Upper lobe of left lung (tissue), 6 donors: ENCODE results near the gene MANF. TPM values are rescaled to one million over a fixed set of nuclear protein-coding genes. Genes with fewer than 3 reads are reported as not detected.

Source experiments
- ATAC-seq, 2 donors: fragments of 200-7000 bp; cut with Tn5 transposase; one replicate each; pipeline ENCODE4 v1.9.1; 2022; ENCODE audit warnings: mild to moderate bottlenecking in 2 of 2, moderate library complexity in 2 of 2; ENCODE audit not compliant: low FRiP score in 2 of 2
- DNase-seq, 2 donors: peaks; one replicate each; pipeline ENCODE4 v3.0.0-alpha.2; 2019 to 2020
- H3K27ac ChIP-seq, 4 donors: fragments of 200-600 bp; sonication (generic); one replicate each; pipeline ENCODE4 v1.5.1; 2016 to 2019
- H3K27me3 ChIP-seq, 4 donors: fragments of 200-600 bp; sonication (generic); one replicate each; pipeline ENCODE4 v1.5.1; 2017 to 2019
- H3K36me3 ChIP-seq, 4 donors: fragments of 200-600 bp; sonication (generic); one replicate each; pipeline ENCODE4 v1.5.1; 2016 to 2019
- H3K4me1 ChIP-seq, 4 donors: fragments of 200-600 bp; sonication (generic); one replicate each; pipeline ENCODE4 v1.5.1; 2018 to 2019
- H3K4me3 ChIP-seq, 4 donors: fragments of 200-600 bp; sonication (generic); one replicate each; pipeline ENCODE4 v1.5.1; 2017 to 2019; ENCODE audit warnings: mild to moderate bottlenecking in 2 of 4, moderate library complexity in 1 of 4
- H3K9me3 ChIP-seq, 4 donors: fragments of 200-600 bp; sonication (generic); one replicate each; pipeline ENCODE4 v1.5.1; 2018 to 2019
- EP300 ChIP-seq, 4 donors: sonication (generic); formaldehyde crosslinking; IDR thresholded peaks; one replicate each; pipeline ENCODE4 v1.5.1; 2017; ENCODE audit warnings: antibody characterized with exemption in 4 of 4, control low read depth in 2 of 4
- POLR2A ChIP-seq, 4 donors: fragments of 450-650 bp; IDR thresholded peaks; one replicate each; pipeline ENCODE4 v1.5.1; 2016 to 2017; ENCODE audit warnings: antibody characterized with exemption in 4 of 4, mild to moderate bottlenecking in 2 of 4
- POLR2AphosphoS5 ChIP-seq, 2 donors: sonication (generic); formaldehyde crosslinking; IDR thresholded peaks; one replicate each; pipeline ENCODE4 v1.5.1; 2017; ENCODE audit warnings: antibody characterized with exemption in 2 of 2
- WGBS, 2 donors: methylation state at CpG; one replicate each; pipeline ENCODE4 v1.1.5; 2017 to 2018; 5-methylcytosine and 5-hydroxymethylcytosine counted together
- total RNA-seq, 6 donors: library from RNA; depleted of rRNA in 4 of 6; stranded (reverse); fragments of >200 nt in 4 of 6; gene quantifications; one replicate each; pipeline versions ENCODE4 v1.1.0 to v1.2.1, GENCODE V29; 2016 to 2021
- TF ChIP-seq, protein P1 (sequence below), 6 experiments: fragments of 450-650 bp in 4 of 6; fragments of 200-600 bp in 2 of 6; sonication (generic) in 2 of 6; IDR thresholded peaks; one replicate each; pipeline ENCODE4 v1.5.1; 2016 to 2019; ENCODE audit warnings: antibody characterized with exemption in 6 of 6
- donor health status: DM: no; HTN: no; CAD: no; lungs with moderate emphysema.
- donor health status: DM: no; HTN: yes; CAD: no; lungs with severe emphysema.

MANF gene
- total RNA-seq, 6 donors from 2014 or later = 19.0 to 102 (median 54.5) TPM

GRCh38 chr3:51388286-51389029 lies 3.4 kb downstream of the MANF start:
- Histone ChIP-seq H3K9me3 (no peaks in the 10 kb centered on the region), H3K36me3 (peaks cover 0 to 47% (median 15%) of the 10 kb centered on the region in 4 donors), H3K27ac (no peak overlapping the region), H3K4me1 (peaks cover 63 to 82% (median 68%) of the 10 kb centered on the region in 4 donors), H3K27me3 (no peaks in the 10 kb centered on the region), H3K4me3 (no peak overlapping the region)
- ATAC-seq (no peak), DNase-seq (peak in 1 of 2 donors; percentile 46)
- 67 to 73% methylated on average over 5 to 6 of the region's 6 CpGs for WGBS, 2 donors
- TF ChIP-seq POLR2A (IDR thresholded peaks at IDR 0.05) = no peak
- TF ChIP-seq POLR2AphosphoS5 (IDR thresholded peaks at IDR 0.05) = no peak
- TF ChIP-seq EP300 (IDR thresholded peaks at IDR 0.05) = no peak
- TF ChIP-seq, protein P1, sequence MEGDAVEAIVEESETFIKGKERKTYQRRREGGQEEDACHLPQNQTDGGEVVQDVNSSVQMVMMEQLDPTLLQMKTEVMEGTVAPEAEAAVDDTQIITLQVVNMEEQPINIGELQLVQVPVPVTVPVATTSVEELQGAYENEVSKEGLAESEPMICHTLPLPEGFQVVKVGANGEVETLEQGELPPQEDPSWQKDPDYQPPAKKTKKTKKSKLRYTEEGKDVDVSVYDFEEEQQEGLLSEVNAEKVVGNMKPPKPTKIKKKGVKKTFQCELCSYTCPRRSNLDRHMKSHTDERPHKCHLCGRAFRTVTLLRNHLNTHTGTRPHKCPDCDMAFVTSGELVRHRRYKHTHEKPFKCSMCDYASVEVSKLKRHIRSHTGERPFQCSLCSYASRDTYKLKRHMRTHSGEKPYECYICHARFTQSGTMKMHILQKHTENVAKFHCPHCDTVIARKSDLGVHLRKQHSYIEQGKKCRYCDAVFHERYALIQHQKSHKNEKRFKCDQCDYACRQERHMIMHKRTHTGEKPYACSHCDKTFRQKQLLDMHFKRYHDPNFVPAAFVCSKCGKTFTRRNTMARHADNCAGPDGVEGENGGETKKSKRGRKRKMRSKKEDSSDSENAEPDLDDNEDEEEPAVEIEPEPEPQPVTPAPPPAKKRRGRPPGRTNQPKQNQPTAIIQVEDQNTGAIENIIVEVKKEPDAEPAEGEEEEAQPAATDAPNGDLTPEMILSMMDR (IDR thresholded peaks at IDR 0.05) = no peak

GRCh38 chr3:51389423-51390183 lies 4.5 kb downstream of the MANF start:
- TF ChIP-seq, protein P1 (IDR thresholded peaks at IDR 0.05) = peak in 5 of 6 experiments; percentile 54 to 78 (median 63)
- TF ChIP-seq EP300 (IDR thresholded peaks at IDR 0.05) = no peak
- Histone ChIP-seq H3K27ac (peak overlapping the region in 1 of 4 donors; percentile 94), H3K4me3 (no peak overlapping the region), H3K9me3 (no peaks in the 10 kb centered on the region), H3K4me1 (peaks cover 62 to 82% (median 70%) of the 10 kb centered on the region in 4 donors), H3K36me3 (peaks cover 4 to 58% (median 26%) of the 10 kb centered on the region in 4 donors), H3K27me3 (no peaks in the 10 kb centered on the region)
- 61 to 70% methylated on average over 5 to 6 of the region's 6 CpGs for WGBS, 2 donors
- peak; percentile 52 to 62 for DNase-seq
- ATAC-seq = no peak

GRCh38 chr3:51390246-51391074 lies 5.4 kb downstream of the MANF start:
- Histone ChIP-seq H3K4me3 (peak overlapping the region in 3 of 4 donors; percentile 81 to 91 (median 83)), H3K9me3 (no peaks in the 10 kb centered on the region), H3K36me3 (peaks cover 6 to 67% (median 35%) of the 10 kb centered on the region in 4 donors), H3K4me1 (peaks cover 62 to 89% (median 75%) of the 10 kb centered on the region in 4 donors), H3K27me3 (no peaks in the 10 kb centered on the region), H3K27ac (peak overlapping the region; percentile 54 to 95 (median 90))
- DNase-seq (no peak), ATAC-seq (peak in 1 of 2 donors; percentile 0)
- WGBS, 2 donors = 40 to 87% methylated on average over 3 to 29 of the region's 29 CpGs
- no peak for TF ChIP-seq POLR2A (IDR thresholded peaks at IDR 0.05)
- TF ChIP-seq POLR2AphosphoS5 (IDR thresholded peaks at IDR 0.05) = no peak

- peak within 1 kb of the TSS; percentile 64 to 91 (median 82) for H3K4me3 ChIP-seq
- 0% methylated on average over 14 of the region's 83 CpGs; no CpG with 5 or more reads in 1 of the 2 donors for WGBS, 2 donors
- peaks cover 6 to 73% (median 41%) of the 10 kb centered on the region in 4 donors for H3K36me3 ChIP-seq
- ATAC-seq = peak; percentile 97
- peak within 1 kb of the TSS; percentile 87 to 95 (median 92) for H3K27ac ChIP-seq
- DNase-seq = peak; percentile 98 to 100
- TF ChIP-seq POLR2A (IDR thresholded peaks at IDR 0.05) = peak in 2 of 4 donors; percentile 84 to 90
- TF ChIP-seq POLR2AphosphoS5 (IDR thresholded peaks at IDR 0.05) = peak; percentile 71 to 89
- no peak for TF ChIP-seq EP300 (IDR thresholded peaks at IDR 0.05)
- TF ChIP-seq, protein P1 (IDR thresholded peaks at IDR 0.05) = peak; percentile 84 to 98 (median 97)
- no peaks in the 10 kb centered on the region for H3K9me3 ChIP-seq
- H3K4me1 ChIP-seq = peaks cover 60 to 89% (median 70%) of the 10 kb centered on the region in 4 donors
- no peaks in the 10 kb centered on the region for H3K27me3 ChIP-seq
These were observed 6.0 kb downstream of the MANF start, which contains the start of gene RBM15B for GRCh38 chr3:51391075-51391565. Gene RBM15B, plus strand, starts transcription at chr3:51391285. Its CDS starts 115 bp downstream, at chr3:51391400.
